Measurements from ENCODE around the gene CIDEC. TPM values are rescaled to one million over a fixed set of nuclear protein-coding genes. Genes with fewer than 3 reads are reported as not detected.

CIDEC gene
- polyA plus RNA-seq, 10 donors = 0.21 to 1.1 (median 0.41) TPM; not detected in 2

Other genes starting within 250 kb of the CIDEC start
- gene MTMR14, start 230.7 kb downstream of the CIDEC start, polyA plus RNA-seq (ENCODE audit: insufficient read length in 10 of 10) = 10 to 100 TPM; 17.6 to 23.0 (median 18.2) TPM
- not detected for gene CPNE9, start 176.4 kb downstream of the CIDEC start, polyA plus RNA-seq (ENCODE audit: insufficient read length in 10 of 10)
- gene BRPF1, start 148.5 kb downstream of the CIDEC start, polyA plus RNA-seq (ENCODE audit: insufficient read length in 10 of 10) = 10 to 100 TPM; 10.8 to 17.3 (median 12.9) TPM
- 10 to 100 TPM; 22.3 to 42.0 (median 28.0) TPM for gene OGG1, start 130.3 kb downstream of the CIDEC start, polyA plus RNA-seq (ENCODE audit: insufficient read length in 10 of 10)
- 10 to 100 TPM in 9 of 10 donors, 1 to 10 TPM in 1; 10.0 to 19.5 (median 14.5) TPM for gene CAMK1, start 110.3 kb downstream of the CIDEC start, polyA plus RNA-seq (ENCODE audit: insufficient read length in 10 of 10)
- 10 to 100 TPM; 49.2 to 56.4 (median 53.4) TPM for gene TADA3, start 87.8 kb downstream of the CIDEC start, polyA plus RNA-seq (ENCODE audit: insufficient read length in 10 of 10)
- gene ARPC4, start 87.2 kb downstream of the CIDEC start, polyA plus RNA-seq (ENCODE audit: insufficient read length in 10 of 10) = 100 to 1,000 TPM in 1 of 10 donors, 10 to 100 TPM in 9; 58.5 to 101 (median 82.9) TPM
- 10 to 100 TPM; 15.7 to 53.1 (median 23.5) TPM for gene TTLL3, start 70.0 kb downstream of the CIDEC start, polyA plus RNA-seq (ENCODE audit: insufficient read length in 10 of 10)
- gene RPUSD3, start 36.2 kb downstream of the CIDEC start, polyA plus RNA-seq (ENCODE audit: insufficient read length in 10 of 10) = 10 to 100 TPM; 22.9 to 32.7 (median 27.8) TPM
- 10 to 100 TPM; 24.6 to 33.7 (median 28.8) TPM for gene JAGN1, start 10.4 kb upstream of the CIDEC start, polyA plus RNA-seq (ENCODE audit: insufficient read length in 10 of 10)
- gene IL17RE, start 22.6 kb upstream of the CIDEC start, polyA plus RNA-seq (ENCODE audit: insufficient read length in 10 of 10) = 10 to 100 TPM in 1 of 10 donors, 1 to 10 TPM in 8, under 1 TPM in 1; 0.97 to 14.4 (median 1.7) TPM
- gene IL17RC, start 36.8 kb upstream of the CIDEC start, polyA plus RNA-seq (ENCODE audit: insufficient read length in 10 of 10) = 10 to 100 TPM; 15.2 to 37.4 (median 22.1) TPM
- gene CRELD1, start 53.6 kb upstream of the CIDEC start, polyA plus RNA-seq (ENCODE audit: insufficient read length in 10 of 10) = 10 to 100 TPM; 21.4 to 39.8 (median 29.4) TPM
- 1 to 10 TPM in 9 of 10 donors, under 1 TPM in 1; 0.92 to 2.9 (median 1.7) TPM for gene PRRT3, start 72.2 kb upstream of the CIDEC start, polyA plus RNA-seq (ENCODE audit: insufficient read length in 10 of 10)
- gene EMC3, start 106.6 kb upstream of the CIDEC start, polyA plus RNA-seq (ENCODE audit: insufficient read length in 10 of 10) = 10 to 100 TPM; 31.8 to 44.7 (median 39.0) TPM
- gene FANCD2, start 146.2 kb upstream of the CIDEC start, polyA plus RNA-seq (ENCODE audit: insufficient read length in 10 of 10) = 10 to 100 TPM in 4 of 10 donors, 1 to 10 TPM in 6; 5.8 to 11.8 (median 9.8) TPM
- not detected for gene FANCD2OS, start 228.0 kb upstream of the CIDEC start, polyA plus RNA-seq (ENCODE audit: insufficient read length in 10 of 10)
- 100 to 1,000 TPM; 119 to 163 (median 143) TPM for gene BRK1, start 235.4 kb upstream of the CIDEC start, polyA plus RNA-seq (ENCODE audit: insufficient read length in 10 of 10)